ENCODE results near the gene DCAF11.

Gene DCAF11

DNA sequence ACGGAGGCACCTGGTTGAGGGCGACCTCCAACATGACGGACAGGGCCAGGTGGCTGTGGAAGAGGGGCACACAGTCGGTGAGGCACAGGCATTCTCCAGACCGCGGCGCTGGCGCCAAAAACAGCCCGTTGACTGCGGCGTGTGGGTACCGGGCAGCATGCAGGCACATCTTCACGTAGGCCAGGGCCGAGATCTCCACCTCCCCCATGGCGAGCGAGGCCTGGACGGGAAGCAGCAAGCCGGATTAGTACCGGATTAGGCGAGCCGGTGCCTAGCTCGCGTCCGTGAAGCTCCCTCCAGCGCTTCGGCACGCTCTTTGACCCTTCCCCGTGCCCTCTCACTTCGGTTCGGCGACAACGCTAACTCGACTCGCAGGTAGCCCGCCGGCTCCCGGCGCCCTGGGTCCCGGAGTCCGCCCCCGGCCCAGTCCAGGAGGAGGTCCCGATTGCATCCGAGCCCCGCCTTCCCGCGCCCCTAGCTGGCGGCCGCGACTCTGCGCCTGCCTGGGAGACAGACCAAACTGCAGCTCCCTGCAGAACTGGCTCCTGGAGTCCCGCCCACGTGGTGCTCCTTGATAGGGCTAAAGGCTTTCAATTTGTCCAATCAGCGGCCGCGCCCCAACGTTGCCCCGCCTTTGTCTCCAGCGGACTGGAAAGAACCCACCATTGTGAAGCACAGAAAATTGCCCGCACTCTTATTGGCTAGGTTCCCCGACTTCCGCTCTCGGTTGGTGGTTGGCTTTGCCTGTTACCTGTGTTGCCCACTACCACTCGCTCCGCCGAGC is 26.7 kb downstream of the DCAF11 start, which contains the start of gene EMC9:
TSS of gene EMC9 (minus strand) at position 495 of the 784 bp plus-strand sequence. CDS start at position 208, 287 bp downstream.
- peak; percentile 100 for DNase-seq

DNA sequence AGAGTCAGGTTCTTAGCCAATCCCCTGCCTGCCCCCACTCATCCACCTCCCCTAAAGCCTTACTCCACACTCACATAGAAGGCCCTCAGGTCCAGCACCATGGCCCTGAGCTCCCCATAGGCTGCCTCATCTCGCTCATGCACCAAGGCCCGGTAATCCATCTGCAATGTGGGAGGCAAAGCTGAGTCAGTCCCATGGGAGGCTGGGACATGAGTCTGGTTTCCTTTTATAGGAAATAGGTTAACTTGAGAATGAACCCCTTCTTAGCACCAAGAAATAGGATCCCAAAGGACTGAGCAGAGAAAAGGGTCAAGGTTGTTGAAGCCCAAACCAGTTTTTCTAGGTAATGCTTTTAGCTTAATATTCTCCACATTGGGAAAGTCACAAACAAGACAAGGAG is 28.9 kb downstream of the DCAF11 start:
- DNase-seq, result no peak

DNA sequence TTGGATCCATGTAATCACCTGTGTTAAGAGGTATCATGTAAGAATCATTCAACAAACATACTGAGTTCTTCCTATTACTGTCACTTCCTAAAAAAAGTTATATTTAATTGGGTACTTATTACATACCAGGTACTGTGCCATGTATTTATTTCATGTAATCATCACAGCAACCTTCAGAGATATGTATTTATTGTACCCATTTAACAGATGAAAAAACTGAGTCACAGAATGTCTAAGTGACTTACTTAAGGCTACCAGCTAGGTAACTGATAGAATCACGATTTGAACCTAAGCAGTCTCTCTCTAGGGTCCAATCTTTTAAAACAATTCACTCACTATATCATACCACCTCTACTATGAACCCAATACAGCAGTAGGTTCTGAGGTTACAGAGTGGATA is 29.9 kb downstream of the DCAF11 start:
- DNase-seq, result no peak

DNA sequence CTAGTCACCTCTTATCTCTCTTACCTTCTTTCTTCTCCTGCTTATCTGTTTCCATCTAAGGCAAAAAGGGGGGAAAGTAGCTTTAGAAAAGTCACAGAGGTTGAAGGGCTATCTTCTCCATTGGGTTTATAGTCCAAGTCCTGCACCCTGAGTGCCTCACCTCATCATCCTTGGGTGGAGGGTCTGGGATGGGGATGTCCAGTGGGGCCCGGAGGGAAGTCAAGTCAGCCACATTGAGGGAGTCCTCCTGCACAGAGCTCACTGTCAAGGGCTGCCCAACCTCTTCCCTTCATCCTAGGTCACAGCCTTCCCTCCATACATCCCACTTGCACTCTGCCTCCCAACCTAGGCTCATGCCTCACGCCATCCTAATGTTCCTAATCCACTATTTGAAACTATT is 30.6 kb downstream of the DCAF11 start:
- no peak for DNase-seq

DNA sequence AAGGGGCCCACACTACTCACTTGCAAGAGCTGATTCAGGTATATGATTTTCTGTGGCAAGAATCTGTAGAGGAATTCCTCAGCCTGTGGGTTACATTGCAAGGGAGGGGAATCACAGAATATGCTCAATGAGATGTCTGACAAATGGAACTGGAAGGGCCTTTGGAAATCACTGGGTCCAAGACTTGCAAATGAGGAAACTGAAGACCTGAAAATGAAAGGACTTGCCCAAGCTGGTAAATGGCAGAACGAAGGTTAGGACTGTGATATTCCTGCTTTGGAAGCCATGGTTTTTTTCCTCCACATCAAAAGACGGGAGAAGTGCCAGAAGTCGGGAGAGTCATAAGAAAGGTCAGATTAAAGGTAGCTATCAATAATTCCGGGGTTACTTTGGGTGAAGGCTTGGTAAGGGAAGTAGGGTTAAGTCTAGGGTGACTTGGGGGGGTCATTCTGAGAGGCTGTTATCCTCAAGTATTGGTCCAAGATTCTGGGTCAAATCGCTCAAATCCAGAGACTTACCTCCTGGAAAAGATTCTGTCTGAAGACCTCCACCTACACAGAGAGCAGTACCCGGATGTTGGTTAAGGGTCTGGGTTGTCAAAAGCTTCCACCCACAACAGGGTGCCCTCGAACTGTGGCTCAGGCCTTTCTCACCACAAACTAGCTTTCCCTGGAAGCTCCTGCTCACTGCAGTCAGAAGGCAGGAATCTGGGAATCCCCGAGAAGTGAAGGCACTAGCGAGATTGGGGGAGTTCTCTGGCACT is 31.3 kb downstream of the DCAF11 start:
- DNase-seq, result no peak

DNA sequence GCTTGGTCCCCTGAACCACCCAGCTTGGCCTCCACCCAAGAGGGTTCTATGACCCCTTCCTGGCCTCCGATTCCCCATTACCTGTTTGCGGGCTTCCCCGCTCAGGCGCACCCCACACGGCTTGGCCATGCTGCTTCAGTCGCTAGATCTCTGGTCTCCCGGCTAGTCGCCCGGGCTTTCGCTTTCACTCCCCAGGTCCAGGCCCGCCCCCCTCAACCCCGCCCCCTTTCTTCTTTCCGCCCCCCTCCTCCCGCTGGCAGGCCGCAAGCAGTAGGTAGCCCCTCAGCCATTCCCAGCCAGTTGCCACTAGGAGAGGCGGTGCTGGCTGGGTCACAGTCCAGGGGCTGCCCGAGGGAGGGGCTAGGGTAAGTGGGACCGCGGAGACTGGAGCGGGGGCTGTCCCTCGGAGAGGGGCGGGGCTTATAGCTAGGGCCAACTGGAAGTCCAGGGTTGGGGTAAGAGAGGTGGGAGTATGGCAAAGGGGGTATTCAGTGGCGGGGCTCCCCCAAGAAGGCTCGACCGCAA is 31.9 kb downstream of the DCAF11 start, which contains the start of gene PSME2:
TSS of gene PSME2 (minus strand) at position 158 of the 525 bp plus-strand sequence. CDS start at position 129, 29 bp downstream.
- peak; percentile 99 for DNase-seq

DNA sequence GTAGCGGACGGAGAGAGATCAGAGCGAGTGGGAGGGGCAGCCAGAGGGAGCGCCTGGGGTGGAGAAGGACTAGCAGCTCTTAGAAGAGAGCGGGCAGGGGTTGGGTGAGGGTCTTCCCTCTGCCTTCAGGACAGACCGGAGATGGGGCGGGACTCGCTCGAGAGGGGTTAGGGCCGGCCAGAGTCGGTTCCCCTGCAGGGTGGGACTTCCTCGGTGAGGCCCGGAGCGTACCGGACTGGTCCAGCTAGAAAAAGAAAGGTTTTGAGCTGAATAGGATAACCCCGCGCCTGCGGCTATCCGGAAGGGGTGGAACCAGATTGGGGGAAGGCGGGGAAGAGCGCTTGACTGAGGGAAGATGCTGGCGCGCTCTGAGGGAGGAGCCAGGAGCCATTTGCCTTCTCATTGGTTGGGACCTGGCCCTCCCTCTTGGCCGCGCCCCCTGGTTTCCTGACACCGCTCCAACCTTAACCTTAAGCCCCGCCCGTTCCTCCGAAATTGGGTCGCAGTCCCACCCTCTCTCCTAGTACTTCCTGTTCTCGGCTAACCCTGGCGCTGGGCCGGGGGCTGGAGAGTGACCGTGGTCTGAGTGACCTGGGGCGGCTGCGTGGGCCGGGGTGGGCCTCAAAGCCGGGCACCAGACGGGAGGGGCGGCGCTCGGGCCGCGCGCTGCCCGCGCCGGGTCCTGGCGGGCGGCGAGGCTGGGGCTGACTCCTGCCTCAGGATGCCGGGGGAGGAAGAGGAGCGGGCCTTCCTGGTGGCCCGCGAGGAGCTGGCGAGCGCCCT is 32.6 kb downstream of the DCAF11 start, which contains the start of gene RNF31:
TSS of gene RNF31 (plus strand) at position 521 of the 783 bp plus-strand sequence. CDS start at position 722, 201 bp downstream.
- peak; percentile 99 for DNase-seq

DNA sequence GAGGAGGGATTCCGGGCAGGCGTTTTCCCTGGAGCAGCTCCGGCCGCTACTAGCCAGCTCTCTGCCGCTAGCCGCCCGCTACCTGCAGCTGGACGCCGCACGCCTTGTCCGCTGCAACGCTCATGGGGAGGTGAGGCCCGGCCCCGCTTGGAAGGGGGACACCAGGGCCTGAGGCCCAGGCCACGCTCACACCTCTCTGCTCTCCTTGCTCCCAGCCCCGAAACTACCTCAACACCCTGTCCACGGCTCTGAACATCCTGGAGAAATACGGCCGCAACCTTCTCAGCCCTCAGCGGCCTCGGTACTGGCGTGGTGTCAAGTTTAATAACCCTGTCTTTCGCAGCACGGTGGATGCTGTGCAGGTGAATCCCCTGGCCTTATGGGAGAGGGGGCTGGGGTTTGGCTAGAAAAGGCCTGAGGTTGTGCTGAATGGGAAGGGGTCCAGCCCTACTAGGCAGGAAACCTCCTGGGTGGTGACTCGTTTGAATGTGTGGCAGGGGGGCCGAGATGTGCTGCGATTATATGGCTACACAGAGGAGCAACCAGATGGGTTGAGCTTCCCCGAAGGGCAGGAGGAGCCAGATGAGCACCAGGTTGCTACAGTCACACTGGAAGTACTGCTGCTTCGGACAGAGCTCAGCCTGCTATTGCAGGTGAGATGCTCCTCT is 33.3 kb downstream of the DCAF11 start:
- DNase-seq, result no peak

DNA sequence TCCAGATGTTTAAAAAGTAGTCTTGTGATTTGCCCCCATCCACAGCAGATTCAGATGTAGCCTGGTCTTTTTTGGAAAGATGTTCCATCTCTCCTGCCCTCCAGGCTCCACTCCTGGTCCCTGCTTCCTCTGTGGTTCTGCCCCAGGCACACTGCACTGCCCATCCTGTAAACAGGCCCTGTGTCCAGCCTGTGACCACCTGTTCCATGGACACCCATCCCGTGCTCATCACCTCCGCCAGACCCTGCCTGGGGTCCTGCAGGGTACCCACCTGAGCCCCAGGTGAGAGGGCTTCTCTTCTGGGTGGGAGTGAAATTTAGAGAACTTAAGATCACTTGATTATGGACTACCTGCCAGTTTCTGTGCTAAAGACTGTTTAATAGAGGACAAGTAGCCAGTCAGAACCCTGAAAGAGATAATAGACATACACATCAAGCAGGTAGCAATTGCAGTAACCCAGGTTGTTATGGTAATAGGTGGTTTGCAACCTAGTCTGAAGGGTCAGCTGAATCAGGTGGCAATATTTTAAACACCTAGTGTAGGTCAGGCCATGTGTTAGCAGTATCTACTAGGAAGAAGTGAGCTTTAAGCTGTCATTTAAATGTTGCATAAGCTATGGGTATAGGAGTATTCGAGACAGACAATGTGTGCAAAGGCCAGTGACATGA is 34.9 kb downstream of the DCAF11 start:
- DNase-seq, result no peak

DNA sequence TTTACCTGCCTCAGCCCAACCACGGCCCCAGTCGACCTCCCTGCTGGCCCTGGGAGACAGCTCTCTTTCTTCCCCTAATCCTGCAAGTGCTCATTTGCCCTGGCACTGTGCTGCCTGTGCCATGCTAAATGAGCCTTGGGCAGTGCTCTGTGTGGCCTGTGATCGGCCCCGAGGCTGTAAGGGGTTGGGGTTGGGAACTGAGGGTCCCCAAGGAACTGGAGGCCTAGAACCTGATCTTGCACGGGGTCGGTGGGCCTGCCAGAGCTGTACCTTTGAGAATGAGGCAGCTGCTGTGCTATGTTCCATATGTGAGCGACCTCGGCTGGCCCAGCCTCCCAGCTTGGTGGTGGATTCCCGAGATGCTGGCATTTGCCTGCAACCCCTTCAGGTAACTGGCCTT is 35.5 kb downstream of the DCAF11 start:
- DNase-seq, result no peak

DNA sequence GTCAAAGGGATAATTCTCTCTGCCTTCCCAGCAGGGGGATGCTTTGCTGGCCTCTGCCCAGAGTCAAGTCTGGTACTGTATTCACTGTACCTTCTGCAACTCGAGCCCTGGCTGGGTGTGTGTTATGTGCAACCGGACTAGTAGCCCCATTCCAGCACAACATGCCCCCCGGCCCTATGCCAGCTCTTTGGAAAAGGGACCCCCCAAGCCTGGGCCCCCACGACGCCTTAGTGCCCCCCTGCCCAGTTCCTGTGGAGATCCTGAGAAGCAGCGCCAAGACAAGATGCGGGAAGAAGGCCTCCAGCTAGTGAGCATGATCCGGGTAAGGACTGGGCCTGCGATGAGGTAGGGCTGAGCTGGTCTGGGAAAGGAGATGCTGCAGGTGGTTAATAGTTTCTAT is 36.0 kb downstream of the DCAF11 start:
- DNase-seq, result no peak

DNA sequence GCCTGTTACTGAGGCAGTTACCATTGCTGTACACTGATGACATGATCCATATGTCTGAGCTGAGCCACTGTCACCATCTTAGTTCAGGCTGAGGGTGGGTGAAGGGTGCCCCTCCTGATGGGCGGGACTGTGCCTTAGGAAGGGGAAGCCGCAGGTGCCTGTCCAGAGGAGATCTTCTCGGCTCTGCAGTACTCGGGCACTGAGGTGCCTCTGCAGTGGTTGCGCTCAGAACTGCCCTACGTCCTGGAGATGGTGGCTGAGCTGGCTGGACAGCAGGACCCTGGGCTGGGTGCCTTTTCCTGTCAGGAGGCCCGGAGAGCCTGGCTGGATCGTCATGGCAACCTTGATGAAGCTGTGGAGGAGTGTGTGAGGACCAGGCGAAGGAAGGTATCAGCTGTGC is 36.4 kb downstream of the DCAF11 start:
- no peak for DNase-seq

DNA sequence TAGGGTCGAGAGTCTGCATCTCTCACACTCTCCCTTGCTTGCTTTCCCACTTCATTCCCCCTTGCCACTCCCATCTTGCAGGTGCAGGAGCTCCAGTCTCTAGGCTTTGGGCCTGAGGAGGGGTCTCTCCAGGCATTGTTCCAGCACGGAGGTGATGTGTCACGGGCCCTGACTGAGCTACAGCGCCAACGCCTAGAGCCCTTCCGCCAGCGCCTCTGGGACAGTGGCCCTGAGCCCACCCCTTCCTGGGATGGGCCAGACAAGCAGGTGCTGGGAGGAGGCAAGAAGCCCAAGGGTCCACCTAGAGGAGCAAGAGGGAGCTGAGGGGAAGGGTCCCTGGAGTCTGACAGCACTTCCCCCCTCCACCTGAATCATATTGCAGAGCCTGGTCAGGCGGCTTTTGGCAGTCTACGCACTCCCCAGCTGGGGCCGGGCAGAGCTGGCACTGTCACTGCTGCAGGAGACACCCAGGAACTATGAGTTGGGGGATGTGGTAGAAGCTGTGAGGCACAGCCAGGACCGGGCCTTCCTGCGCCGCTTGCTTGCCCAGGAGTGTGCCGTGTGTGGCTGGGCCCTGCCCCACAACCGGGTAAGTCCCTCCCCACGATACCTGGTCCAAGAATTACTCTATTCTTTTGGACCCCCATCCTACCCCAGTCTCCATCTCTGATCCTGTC is 37.0 kb downstream of the DCAF11 start:
- no peak for DNase-seq

DNA sequence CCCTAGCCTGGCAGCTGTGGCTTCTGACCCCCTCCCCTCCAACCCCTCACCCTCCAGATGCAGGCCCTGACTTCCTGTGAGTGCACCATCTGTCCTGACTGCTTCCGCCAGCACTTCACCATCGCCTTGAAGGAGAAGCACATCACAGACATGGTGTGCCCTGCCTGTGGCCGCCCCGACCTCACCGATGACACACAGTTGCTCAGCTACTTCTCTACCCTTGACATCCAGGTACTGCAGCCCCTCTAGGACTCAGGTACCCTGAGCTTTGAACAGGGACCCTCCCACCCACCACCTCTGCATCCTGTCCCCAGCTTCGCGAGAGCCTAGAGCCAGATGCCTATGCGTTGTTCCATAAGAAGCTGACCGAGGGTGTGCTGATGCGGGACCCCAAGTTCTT is 40.5 kb downstream of the DCAF11 start:
- no peak for DNase-seq

DNA sequence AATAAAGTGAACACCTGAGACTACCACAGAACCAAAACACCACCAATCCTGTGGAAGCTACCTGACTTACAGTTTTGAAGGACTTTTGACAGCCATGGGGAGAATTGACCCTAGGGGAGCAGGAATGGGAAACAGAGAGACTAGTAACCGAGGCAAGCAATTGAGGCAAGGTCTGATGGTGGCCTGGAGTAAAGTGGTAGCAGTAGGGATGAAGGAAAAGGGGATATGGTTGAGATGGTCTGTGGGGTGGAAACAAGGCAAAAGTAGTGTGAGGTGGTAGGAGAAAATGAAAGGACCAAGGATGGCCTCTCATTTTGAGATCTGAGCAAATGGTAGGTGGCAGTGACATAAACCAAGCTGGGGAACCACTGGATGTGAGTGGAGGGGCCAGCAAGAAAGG is 42.3 kb downstream of the DCAF11 start:
- DNase-seq, result no peak

DNA sequence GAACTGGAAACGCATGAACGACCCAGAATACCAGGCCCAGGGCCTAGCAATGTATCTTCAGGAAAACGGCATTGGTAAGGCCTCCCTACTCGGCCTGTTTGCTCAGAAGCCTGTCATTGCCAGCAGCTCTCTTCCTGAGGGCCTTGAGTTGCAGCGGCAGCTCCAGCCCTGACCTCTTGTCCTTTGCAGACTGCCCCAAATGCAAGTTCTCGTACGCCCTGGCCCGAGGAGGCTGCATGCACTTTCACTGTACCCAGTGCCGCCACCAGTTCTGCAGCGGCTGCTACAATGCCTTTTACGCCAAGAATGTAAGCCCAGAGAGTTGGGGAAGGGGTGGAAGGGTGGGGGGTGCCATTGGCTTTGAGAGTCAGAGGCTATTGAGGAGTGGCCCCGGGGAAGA is 42.8 kb downstream of the DCAF11 start:
- no peak for DNase-seq

DNA sequence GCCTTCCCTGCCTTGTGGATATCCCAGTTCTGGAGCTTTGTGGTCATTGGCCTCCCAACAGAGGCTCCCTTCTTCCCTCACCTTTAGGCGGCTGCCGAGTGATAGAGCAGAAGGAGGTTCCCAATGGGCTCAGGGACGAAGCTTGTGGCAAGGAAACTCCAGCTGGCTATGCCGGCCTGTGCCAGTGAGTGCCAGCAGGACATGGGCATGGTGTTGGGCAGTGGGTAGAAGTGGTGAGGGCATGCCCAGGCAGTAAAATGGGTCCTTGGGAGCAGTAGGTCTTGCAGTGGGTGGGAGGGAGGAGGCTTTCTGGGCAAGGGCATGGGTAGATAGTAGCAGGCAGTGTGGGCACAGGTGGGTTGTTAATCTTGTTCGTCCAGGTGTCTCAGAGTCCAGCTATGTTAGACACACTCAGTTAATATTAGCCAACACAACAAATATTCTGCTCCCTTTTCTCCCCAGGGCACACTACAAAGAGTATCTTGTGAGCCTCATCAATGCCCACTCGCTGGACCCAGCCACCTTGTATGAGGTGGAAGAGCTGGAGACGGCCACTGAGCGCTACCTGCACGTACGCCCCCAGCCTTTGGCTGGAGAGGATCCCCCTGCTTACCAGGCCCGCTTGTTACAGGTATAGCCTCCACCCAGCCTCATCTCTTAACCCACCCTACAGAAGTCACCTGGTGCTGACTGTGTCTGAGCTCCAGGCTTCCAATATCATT is 45.4 kb downstream of the DCAF11 start:
- no peak for DNase-seq

DNA sequence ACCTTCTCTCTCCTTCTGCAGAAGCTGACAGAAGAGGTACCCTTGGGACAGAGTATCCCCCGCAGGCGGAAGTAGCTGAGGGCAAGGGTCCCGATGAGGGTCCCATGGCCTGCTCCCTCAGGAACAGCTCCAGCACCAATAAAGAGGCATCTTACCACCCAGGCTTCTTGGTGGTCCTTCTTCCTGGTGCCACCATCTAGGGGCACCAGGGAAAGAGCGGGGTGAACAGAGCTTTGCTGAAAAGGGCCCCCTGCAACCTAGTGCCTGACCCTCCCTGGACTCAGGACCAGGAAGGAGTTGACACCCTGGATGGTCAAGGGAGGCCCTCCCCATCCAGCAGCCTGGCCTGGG is 45.9 kb downstream of the DCAF11 start:
- DNase-seq, result no peak

DNA sequence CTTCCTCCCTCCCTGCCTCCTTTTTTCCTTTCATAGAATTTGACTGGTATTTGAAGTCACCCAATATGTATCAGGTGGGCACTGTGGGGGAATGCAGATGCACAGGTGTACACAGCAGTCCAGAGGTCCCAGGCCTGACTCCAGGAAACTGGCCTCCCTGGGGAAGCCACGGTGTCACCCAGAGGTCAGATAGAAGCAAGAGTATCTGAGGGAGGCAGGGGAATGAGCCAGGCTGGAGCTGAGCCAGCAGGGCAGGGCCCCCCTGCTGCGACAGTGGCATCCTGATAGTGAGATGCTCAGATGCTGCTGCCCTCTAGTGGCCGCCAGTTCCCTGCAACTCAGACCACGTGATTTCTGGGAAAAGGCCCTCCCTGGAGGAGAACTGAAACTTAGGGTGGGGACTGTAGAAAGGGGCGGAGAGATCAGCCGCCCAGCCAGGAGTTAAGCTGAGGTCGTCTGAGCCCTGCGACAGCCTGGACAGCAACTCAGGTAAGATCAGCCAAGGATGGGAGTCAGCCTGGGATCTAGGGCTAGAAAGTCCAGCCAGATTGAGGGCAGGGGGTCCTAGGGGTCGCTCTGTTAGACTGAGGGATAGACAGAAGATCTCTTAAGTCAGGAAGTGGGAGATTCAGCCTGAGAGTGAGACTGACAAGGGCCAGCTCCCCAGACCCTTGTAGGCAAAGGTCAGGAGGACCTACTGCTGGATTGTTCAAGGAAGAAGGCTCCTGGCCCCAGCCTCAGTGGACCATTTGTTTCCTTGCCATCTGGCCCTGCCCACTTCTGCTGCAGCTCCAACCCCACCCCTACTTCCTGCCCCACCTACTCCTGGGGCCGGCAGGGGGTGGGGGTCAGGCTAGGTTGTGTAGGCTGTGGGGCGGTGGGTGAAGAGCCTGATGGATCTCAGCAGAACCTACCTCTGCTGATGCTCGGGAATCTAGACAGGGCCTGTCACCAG is 46.5 kb downstream of the DCAF11 start, which contains the start of gene IRF9:
TSS of gene IRF9 (plus strand) at position 416 of the 955 bp plus-strand sequence. CDS start 880 bp downstream, outside the sequence.
- peak; percentile 93 for DNase-seq

Data from DMS79 (cell line).